Measurements from ENCODE around the gene PCSK1N. TPM values are rescaled to one million over a fixed set of nuclear protein-coding genes. Genes with fewer than 3 reads are reported as not detected.

Gene PCSK1N
- total RNA-seq, 4 donors from 2014 or later, result 2.9 to 15.2 (median 7.7) TPM

GRCh38 chrX:48792219-48792618 is 43.2 kb downstream of the PCSK1N start:
- intact Hi-C loops (cut with DNase I), result loop anchor here (10.0 kb wide), 1 partner anchor 147 kb away; no protein-coding TSS in a partner anchor
- WGBS, result 71% methylated on average over 7 of the region's 7 CpGs
- Histone ChIP-seq H3K27ac (replicated peaks in 1 of 4) (no peak overlapping the region), H3K4me3 (no peak overlapping the region), H3K4me1 (no peaks in the 10 kb centered on the region), H3K27me3 (peaks cover 0 to 7% (median 3%) of the 10 kb centered on the region in 4 donors), H3K9me3 (no peaks in the 10 kb centered on the region), H3K36me3 (no peaks in the 10 kb centered on the region)
- TF ChIP-seq POLR2A (IDR thresholded peaks at IDR 0.05; ENCODE audit: low read depth) (no peak), CTCF (IDR thresholded peaks at IDR 0.05) (no peak), EP300 (IDR thresholded peaks at IDR 0.05) (no peak), POLR2AphosphoS5 (IDR thresholded peaks at IDR 0.05) (no peak)
- DNase-seq (ENCODE audit: extremely low spot score), result no peak

GRCh38 chrX:48791063-48791820 is 44.2 kb downstream of the PCSK1N start:
- TF ChIP-seq CTCF (IDR thresholded peaks at IDR 0.05), result no peak
- no peak for TF ChIP-seq POLR2A (IDR thresholded peaks at IDR 0.05; ENCODE audit: low read depth)
- TF ChIP-seq POLR2AphosphoS5 (IDR thresholded peaks at IDR 0.05), result no peak
- no peak for TF ChIP-seq EP300 (IDR thresholded peaks at IDR 0.05)
- intact Hi-C loops (cut with DNase I), result loop anchor here (10.0 kb wide), 1 partner anchor 146 kb away; no protein-coding TSS in a partner anchor
- no peaks in the 10 kb centered on the region for H3K9me3 ChIP-seq
- H3K27me3 ChIP-seq, result peaks cover 0 to 13% (median 4%) of the 10 kb centered on the region in 4 donors
- DNase-seq (ENCODE audit: extremely low spot score), result no peak
- H3K27ac ChIP-seq (replicated peaks in 1 of 4), result no peak overlapping the region
- 73% methylated on average over 7 of the region's 11 CpGs for WGBS
- H3K4me3 ChIP-seq, result no peak overlapping the region
- no peaks in the 10 kb centered on the region for H3K4me1 ChIP-seq
- no peaks in the 10 kb centered on the region for H3K36me3 ChIP-seq

- no peaks in the 10 kb centered on the region for H3K9me3 ChIP-seq
- no peak overlapping the region for H3K27ac ChIP-seq (replicated peaks in 1 of 4)
- no peaks in the 10 kb centered on the region for H3K4me1 ChIP-seq
- no peak for TF ChIP-seq CTCF (IDR thresholded peaks at IDR 0.05)
- no peak for TF ChIP-seq POLR2AphosphoS5 (IDR thresholded peaks at IDR 0.05)
- no peak for TF ChIP-seq EP300 (IDR thresholded peaks at IDR 0.05)
- TF ChIP-seq POLR2A (IDR thresholded peaks at IDR 0.05; ENCODE audit: low read depth), result no peak
- no peak overlapping the region for H3K4me3 ChIP-seq
- WGBS, result 60% methylated on average over 5 of the region's 5 CpGs
- intact Hi-C loops (cut with DNase I), result loop anchor here (10.0 kb wide), 1 partner anchor 146 kb away; no protein-coding TSS in a partner anchor
- no peak for DNase-seq (ENCODE audit: extremely low spot score)
- no peaks in the 10 kb centered on the region for H3K36me3 ChIP-seq
- peaks cover 0 to 16% (median 2%) of the 10 kb centered on the region in 4 donors for H3K27me3 ChIP-seq
Measured at GRCh38 chrX:48790477-48790876, 44.9 kb downstream of the PCSK1N start.

- intact Hi-C loops (cut with DNase I), result loop anchor here (10.0 kb wide), 1 partner anchor 145 kb away; no protein-coding TSS in a partner anchor
- H3K4me1 ChIP-seq, result no peaks in the 10 kb centered on the region
- no peak for DNase-seq (ENCODE audit: extremely low spot score)
- no peaks in the 10 kb centered on the region for H3K36me3 ChIP-seq
- H3K27ac ChIP-seq (replicated peaks in 1 of 4), result no peak overlapping the region
- WGBS, result 68% methylated on average over 7 of the region's 7 CpGs
- H3K4me3 ChIP-seq, result no peak overlapping the region
- H3K9me3 ChIP-seq, result no peaks in the 10 kb centered on the region
- no peak for TF ChIP-seq CTCF (IDR thresholded peaks at IDR 0.05)
- no peak for TF ChIP-seq EP300 (IDR thresholded peaks at IDR 0.05)
- TF ChIP-seq POLR2AphosphoS5 (IDR thresholded peaks at IDR 0.05), result no peak
- no peak for TF ChIP-seq POLR2A (IDR thresholded peaks at IDR 0.05; ENCODE audit: low read depth)
- H3K27me3 ChIP-seq, result peaks cover 0 to 16% (median 0%) of the 10 kb centered on the region in 4 donors
Measured at GRCh38 chrX:48789366-48790220, 45.8 kb downstream of the PCSK1N start.

All from esophagus muscularis mucosa (tissue), 4 donors.